K562 treated with DMSO at 1 percent for 12 hours (cell line): ENCODE data around the gene WFDC6. TPM values are rescaled to one million over a fixed set of nuclear protein-coding genes. Genes with fewer than 3 reads are reported as not detected.

Experiments
- total RNA-seq: library from RNA; unstranded; fragments of 300-600 nt; gene quantifications from 2 replicates; pipeline ENCODE4 v1.2.3, GENCODE V29; 2022; ENCODE audit not compliant: insufficient read depth

The WFDC6 gene
- not detected in 2 replicates for total RNA-seq

DNA sequence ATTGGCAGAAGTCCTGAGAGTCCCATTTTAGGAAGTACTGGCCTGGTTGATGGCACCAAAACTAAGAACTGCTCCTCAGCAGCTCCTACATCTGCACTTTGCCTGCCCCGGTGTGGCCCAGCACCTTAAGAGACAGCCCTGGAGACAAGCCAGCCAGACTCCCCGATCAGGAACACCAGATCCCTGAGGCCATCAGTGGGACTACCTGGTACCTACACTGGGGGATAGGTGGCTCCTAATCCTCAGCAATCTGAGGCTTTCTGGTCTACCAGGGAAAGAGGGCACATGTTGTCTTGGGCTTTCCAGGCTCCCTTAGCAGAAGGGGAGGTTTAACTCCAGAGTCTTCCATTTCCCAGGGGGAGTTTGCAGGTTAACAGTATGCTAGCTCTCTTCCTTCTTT lies at the start of gene WFDC6:
Gene WFDC6, minus strand, starts transcription at position 101 of the 400 bp plus-strand sequence. Its CDS starts 75 bp downstream, at position 26.

DNA sequence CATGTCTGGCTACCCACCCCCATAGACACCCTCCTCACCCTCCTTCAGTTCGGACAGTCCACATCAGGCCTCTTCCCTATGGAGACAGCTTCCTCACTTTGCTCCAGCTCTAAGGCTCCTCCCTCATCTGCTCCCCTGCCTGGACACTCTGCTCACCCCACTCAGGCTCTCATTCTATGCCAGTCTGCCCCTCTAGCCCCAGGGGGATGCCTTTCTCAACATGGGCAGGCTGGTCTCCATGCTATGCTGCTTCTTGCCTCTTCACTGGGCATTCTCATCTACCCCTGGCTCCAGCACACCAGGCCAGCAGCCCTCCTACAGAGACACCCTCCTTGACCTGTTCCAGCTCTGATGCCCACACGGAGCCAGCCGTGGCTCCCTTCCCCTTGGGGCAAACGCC lies 39.9 kb upstream of the WFDC6 start, which contains the start of gene WFDC8:
Gene WFDC8, minus strand, starts transcription at position 101 of the 400 bp plus-strand sequence. Its CDS starts 37 bp downstream, at position 64.

DNA sequence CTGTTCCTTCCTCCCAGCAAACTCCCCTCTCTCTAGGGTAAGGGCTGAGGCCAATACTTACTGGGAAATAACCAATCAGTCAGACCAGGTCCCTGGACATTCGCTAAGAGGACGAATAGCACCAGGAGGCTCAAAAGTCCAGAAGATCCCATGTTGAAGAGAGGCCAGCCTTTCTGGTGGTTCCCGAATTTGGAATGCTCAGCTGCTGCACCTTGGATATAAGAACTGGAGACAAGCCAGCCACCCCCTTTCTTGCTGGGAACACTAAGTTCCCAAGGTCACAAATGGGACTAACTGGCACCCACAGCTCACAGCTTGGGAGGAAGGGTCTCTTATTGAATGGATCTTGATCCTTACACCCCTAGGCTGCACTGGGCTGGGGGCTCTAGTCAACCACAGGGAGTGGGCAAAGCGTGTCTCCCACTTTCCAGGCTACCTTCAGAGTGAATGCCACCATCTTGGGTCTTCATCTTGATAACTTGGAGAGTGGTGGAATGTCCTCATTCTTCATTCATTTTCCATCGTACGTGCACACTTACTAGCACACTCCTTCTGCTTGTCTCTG lies 8.0 kb upstream of the WFDC6 start, which contains the start of gene EPPIN:
Gene EPPIN, minus strand, starts transcription at position 196 of the 565 bp plus-strand sequence. Its CDS starts 44 bp downstream, at position 152.

DNA sequence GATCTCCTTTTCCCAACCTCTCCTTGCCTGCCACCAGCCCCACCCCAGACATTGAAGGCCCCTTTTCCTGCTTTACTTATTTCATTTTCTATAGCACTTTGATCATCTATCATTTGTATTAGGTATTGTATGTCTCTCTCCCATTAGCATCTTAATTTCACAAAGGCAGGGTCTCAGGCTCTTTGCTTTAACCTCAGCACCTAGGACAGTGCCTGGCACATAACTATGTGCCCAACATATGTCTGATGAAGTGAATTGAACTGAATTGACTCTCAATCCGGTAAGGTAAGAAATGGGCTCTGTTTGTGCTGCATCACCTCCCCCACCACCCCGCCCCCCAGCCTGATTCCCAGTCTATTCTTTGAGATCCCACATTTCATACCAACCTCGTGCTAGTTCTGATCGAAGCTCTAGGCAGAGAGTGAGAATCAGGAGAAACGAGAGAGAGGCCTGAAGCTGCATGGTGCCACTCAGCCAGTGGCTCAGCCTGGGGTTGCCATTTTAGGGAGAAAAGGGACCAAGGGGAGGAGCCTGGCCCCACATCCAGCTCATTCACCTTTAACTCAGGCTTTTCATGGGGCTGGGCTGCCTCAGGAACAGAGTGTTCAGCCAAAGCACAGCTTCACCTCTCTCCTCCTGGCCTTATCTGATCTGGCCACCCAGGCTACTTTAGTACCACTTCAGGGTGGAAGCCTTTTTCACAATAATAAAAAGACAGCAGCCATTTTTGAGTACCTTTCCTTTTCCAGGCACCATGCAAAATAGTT lies 24.0 kb downstream of the WFDC6 start, which contains the start of gene SPINT3:
Gene SPINT3, minus strand, starts transcription at position 476 of the 767 bp plus-strand sequence. Its CDS starts 14 bp downstream, at position 462.

Other genes starting within 250 kb of the WFDC6 start
- not detected in 2 replicates for gene RBPJL, start 232.6 kb downstream of the WFDC6 start, total RNA-seq
- gene MATN4, start 231.2 kb downstream of the WFDC6 start, total RNA-seq, result not detected in 2 replicates
- gene SDC4, start 191.1 kb downstream of the WFDC6 start, total RNA-seq, result 10.0 and 15.6 TPM in 2 replicates
- 11.9 and 19.6 TPM in 2 replicates for gene SYS1, start 176.3 kb downstream of the WFDC6 start, total RNA-seq
- not detected in 2 replicates for gene TP53TG5, start 161.2 kb downstream of the WFDC6 start, total RNA-seq
- gene DBNDD2, start 131.2 kb downstream of the WFDC6 start, total RNA-seq, result 59.6 and 63.6 TPM in 2 replicates
- gene PIGT, start 123.3 kb downstream of the WFDC6 start, total RNA-seq, result 89.3 and 114 TPM in 2 replicates
- not detected in 2 replicates for gene WFDC2, start 69.7 kb downstream of the WFDC6 start, total RNA-seq
- not detected in 2 replicates for gene SPINT3, start 23.9 kb downstream of the WFDC6 start, total RNA-seq
- gene EPPIN, start 7.9 kb upstream of the WFDC6 start, total RNA-seq, result not detected in 2 replicates
- gene WFDC8, start 39.8 kb upstream of the WFDC6 start, total RNA-seq, result not detected in 2 replicates
- gene WFDC10A, start 90.3 kb upstream of the WFDC6 start, total RNA-seq, result not detected in 2 replicates
- gene WFDC9, start 91.8 kb upstream of the WFDC6 start, total RNA-seq, result not detected in 2 replicates
- gene WFDC11, start 130.8 kb upstream of the WFDC6 start, total RNA-seq, result not detected in 2 replicates
- not detected in 2 replicates for gene WFDC13, start 162.6 kb upstream of the WFDC6 start, total RNA-seq
- not detected in 2 replicates for gene WFDC10B, start 165.5 kb upstream of the WFDC6 start, total RNA-seq
- not detected in 2 replicates for gene SPINT4, start 182.9 kb upstream of the WFDC6 start, total RNA-seq